RWPE2 (cell line): ENCODE data around the gene ITGB7.
A peak's percentile ranks its signal among the peaks of the same experiment; 100 is the strongest.

Source experiments
- ATAC-seq: fragments of 200-7000 bp; cut with Tn5 transposase; 3 replicates; pipeline ENCODE4 v1.9.1; 2021; ENCODE audit warnings: low read depth
- DNase-seq: peaks from one replicate; pipeline ENCODE4 v3.0.0-alpha.2; 2020; ENCODE audit warnings: low spot score
- H3K27ac ChIP-seq: fragments of 450-650 bp; 2 replicates; pipeline ENCODE4 v1.5.1; 2017; ENCODE audit warnings: mild to moderate bottlenecking; ENCODE audit not compliant: poor library complexity, severe bottlenecking
- H3K27me3 ChIP-seq: fragments of 250-450 bp; sonication (Bioruptor Pico); 2 replicates; pipeline ENCODE4 v1.5.1; 2021; ENCODE audit warnings: mild to moderate bottlenecking, moderate library complexity; ENCODE audit not compliant: insufficient read depth, poor library complexity, severe bottlenecking
- H3K36me3 ChIP-seq: fragments of 250-450 bp; sonication (Bioruptor Pico); 2 replicates; pipeline ENCODE4 v1.5.1; 2020; ENCODE audit warnings: low read depth, mild to moderate bottlenecking, moderate library complexity
- H3K4me1 ChIP-seq: fragments of 250-450 bp; sonication (Bioruptor Pico); 2 replicates; pipeline ENCODE4 v1.5.1; 2021; ENCODE audit warnings: mild to moderate bottlenecking, moderate library complexity; ENCODE audit not compliant: insufficient read depth, poor library complexity, severe bottlenecking
- H3K4me3 ChIP-seq: fragments of 250-450 bp; sonication (Bioruptor Pico); 2 replicates; pipeline ENCODE4 v1.5.1; 2021; ENCODE audit warnings: mild to moderate bottlenecking, moderate library complexity; ENCODE audit not compliant: severe bottlenecking
- H3K9me3 ChIP-seq: fragments of 250-450 bp; sonication (Bioruptor Pico); 2 replicates; pipeline ENCODE4 v1.5.1; 2021; ENCODE audit warnings: mild to moderate bottlenecking, moderate library complexity; ENCODE audit not compliant: severe bottlenecking
- CTCF ChIP-seq: fragments of 450-650 bp; IDR thresholded peaks from one replicate; pipeline ENCODE4 v1.5.1; 2017; ENCODE audit warnings: mild to moderate bottlenecking, moderate library complexity; ENCODE audit not compliant: poor library complexity, severe bottlenecking

ITGB7 gene

GRCh38 chr12:53218551-53219291 is 11.7 kb upstream of the ITGB7 start:
- Histone ChIP-seq H3K4me1 (peaks cover 38% of the 10 kb centered on the region), H3K4me3 (peak overlapping the region; percentile 54), H3K36me3 (peaks cover 14% of the 10 kb centered on the region), H3K9me3 (no peaks in the 10 kb centered on the region), H3K27ac (peak overlapping the region; percentile 96), H3K27me3 (no peaks in the 10 kb centered on the region)
- DNase-seq (no peak), ATAC-seq (no peak)
- no peak for TF ChIP-seq CTCF

GRCh38 chr12:53217931-53218307 is 10.9 kb upstream of the ITGB7 start:
- DNase-seq, result no peak
- Histone ChIP-seq H3K9me3 (no peaks in the 10 kb centered on the region), H3K27ac (peak overlapping the region; percentile 96), H3K36me3 (peaks cover 22% of the 10 kb centered on the region), H3K27me3 (no peaks in the 10 kb centered on the region), H3K4me1 (peaks cover 30% of the 10 kb centered on the region), H3K4me3 (no peak overlapping the region)
- TF ChIP-seq CTCF, result no peak
- ATAC-seq, result no peak

- TF ChIP-seq CTCF, result no peak
- no peaks in the 10 kb centered on the region for H3K9me3 ChIP-seq
- peak overlapping the region; percentile 96 for H3K27ac ChIP-seq
- DNase-seq (no peak), ATAC-seq (no peak)
- no peak overlapping the region for H3K4me3 ChIP-seq
- H3K36me3 ChIP-seq, result peaks cover 28% of the 10 kb centered on the region
- H3K27me3 ChIP-seq, result no peaks in the 10 kb centered on the region
- peaks cover 24% of the 10 kb centered on the region for H3K4me1 ChIP-seq
Measured at GRCh38 chr12:53217051-53217930, 10.2 kb upstream of the ITGB7 start.

GRCh38 chr12:53215497-53215896 is 8.4 kb upstream of the ITGB7 start:
- Histone ChIP-seq H3K27ac (no peak overlapping the region), H3K27me3 (no peaks in the 10 kb centered on the region), H3K4me1 (peaks cover 20% of the 10 kb centered on the region), H3K36me3 (peaks cover 46% of the 10 kb centered on the region), H3K4me3 (no peak overlapping the region), H3K9me3 (no peaks in the 10 kb centered on the region)
- DNase-seq, result peak; percentile 25
- no peak for ATAC-seq
- TF ChIP-seq CTCF, result no peak
